Stimulated activated naive B cell treated with anti-CD40 and anti-IgM and Interleukin-4, amounts not matched to agents 10 μg/mL and 1 μg/mL and 100 μg/mL, for 72 hours (primary cell): ENCODE results near the gene SPATS1.
"Not testable (repeated sequence)": the region's sequence is repeated elsewhere in the genome, so short reads cannot be mapped to it uniquely, and the experiment has no call there.

Experiments
- ATAC-seq, 2 donors: fragments of 150-1000 bp; cut with Tn5 transposase; replicated peaks; 2 replicates each; pipeline ENCODE4 v1.10.0; 2021; ENCODE audit warnings: moderate library complexity in 1 of 2
- DNase-seq: peaks from one replicate; pipeline ENCODE4 v3.0.0; 2021
- H3K27ac Mint-ChIP-seq: one replicate; pipeline ENCODE4 v1.8.0; 2022; ENCODE audit warnings: mild to moderate bottlenecking, mixed read lengths
- H3K27me3 Mint-ChIP-seq, 2 donors: one replicate each; pipeline ENCODE4 v1.8.0; 2022; ENCODE audit warnings: mixed read lengths in 2 of 2
- H3K36me3 Mint-ChIP-seq, 2 donors: one replicate each; pipeline ENCODE4 v1.8.0; 2022; ENCODE audit warnings: mixed read lengths in 2 of 2, mild to moderate bottlenecking in 1 of 2
- H3K4me1 Mint-ChIP-seq, 2 donors: one replicate each; pipeline ENCODE4 v1.8.0; 2022; ENCODE audit warnings: mixed read lengths in 2 of 2, mild to moderate bottlenecking in 1 of 2
- H3K4me3 Mint-ChIP-seq, 2 donors: one replicate each; pipeline ENCODE4 v1.8.0; 2022; ENCODE audit warnings: mild to moderate bottlenecking in 2 of 2, mixed read lengths in 2 of 2, moderate library complexity in 1 of 2
- H3K9me3 Mint-ChIP-seq, 2 donors: one replicate each; pipeline ENCODE4 v1.8.0; 2022; ENCODE audit warnings: mixed read lengths in 2 of 2, mild to moderate bottlenecking in 1 of 2

The SPATS1 gene

DNA sequence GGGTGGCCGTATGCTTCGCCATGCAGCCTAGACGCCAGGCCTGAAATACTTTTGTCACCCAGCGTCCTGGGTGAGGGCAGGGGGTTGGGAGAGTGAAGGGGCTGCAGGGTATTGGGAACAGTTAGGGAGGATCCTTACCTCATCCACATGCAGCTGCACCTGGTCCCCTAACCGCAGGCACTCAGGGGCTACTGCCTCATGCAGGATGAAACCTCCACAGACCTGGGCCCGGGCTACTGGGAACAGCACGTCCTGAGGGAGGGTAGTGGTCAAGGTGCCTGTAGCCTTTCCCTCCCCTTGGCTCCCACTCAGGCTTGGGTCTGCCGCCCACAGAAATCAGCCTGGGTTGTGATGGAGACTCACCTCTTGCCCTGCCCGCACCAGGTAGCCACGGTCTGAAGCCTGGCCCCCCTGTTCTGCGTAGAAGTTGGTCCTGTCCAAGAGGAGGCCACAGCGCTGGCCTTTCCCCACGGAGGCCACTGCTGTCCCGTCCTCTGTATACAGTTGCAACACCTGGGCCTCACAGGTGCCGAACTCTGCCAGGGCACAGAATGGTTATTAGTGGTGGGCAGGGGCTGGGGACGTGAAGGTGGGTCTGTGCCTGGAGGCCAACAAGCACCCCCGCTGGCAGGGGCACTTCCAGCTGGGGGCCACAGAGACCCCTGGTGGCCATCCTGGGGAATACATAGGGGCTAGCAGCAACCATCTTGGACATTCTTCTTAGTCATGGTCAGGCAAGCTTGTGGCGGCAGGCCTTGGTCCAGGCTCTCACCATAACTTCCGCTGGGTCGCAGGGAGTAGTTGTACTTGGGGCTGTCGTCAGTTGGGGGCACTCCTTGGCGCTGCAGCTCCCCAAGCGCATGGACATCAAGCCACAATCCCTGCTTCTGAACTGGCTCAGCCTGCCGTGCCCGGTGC is 37.9 kb upstream of the SPATS1 start:
- ATAC-seq = peak; percentile 75 to 81
- no peak overlapping the region for H3K4me3 Mint-ChIP-seq
- no peaks in the 10 kb centered on the region for H3K27me3 Mint-ChIP-seq
- peaks cover 62 to 75% of the 10 kb centered on the region in 2 donors for H3K36me3 Mint-ChIP-seq
- DNase-seq = peak; percentile 19
- peaks cover 0 to 5% of the 10 kb centered on the region in 2 donors for H3K4me1 Mint-ChIP-seq
- no peak overlapping the region for H3K27ac Mint-ChIP-seq
- H3K9me3 Mint-ChIP-seq = no peaks in the 10 kb centered on the region

DNA sequence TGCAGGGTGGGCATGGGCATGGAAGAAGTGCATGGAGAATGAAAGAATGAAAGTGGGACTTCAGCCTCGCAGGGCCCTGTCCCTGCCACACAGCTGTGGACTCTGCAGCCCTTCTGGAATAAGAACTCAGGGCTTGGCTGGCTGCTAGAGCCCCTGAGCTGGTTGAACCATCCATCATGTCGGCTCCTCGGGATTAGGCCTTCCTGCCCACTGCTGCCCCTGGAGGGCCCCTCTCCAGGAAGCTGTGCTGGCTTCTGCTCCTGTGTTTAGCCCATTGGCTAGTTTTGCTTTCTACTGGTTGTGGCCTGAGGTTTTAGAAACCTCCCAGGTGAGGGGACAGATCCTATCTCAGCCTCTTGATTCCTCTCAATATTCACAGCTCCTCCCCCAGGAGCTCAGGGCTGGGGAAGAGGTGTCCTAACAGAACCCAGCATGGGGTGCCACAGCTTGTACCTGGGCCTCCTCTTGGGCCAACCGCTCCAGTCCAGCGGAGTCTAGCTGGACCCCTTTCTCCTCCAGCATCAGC is 37.2 kb upstream of the SPATS1 start:
- Mint-ChIP-seq H3K36me3 (peaks cover 66 to 78% of the 10 kb centered on the region in 2 donors), H3K4me1 (peaks cover 0 to 9% of the 10 kb centered on the region in 2 donors), H3K27me3 (no peaks in the 10 kb centered on the region), H3K9me3 (no peaks in the 10 kb centered on the region), H3K27ac (peak overlapping the region; percentile 11), H3K4me3 (no peak overlapping the region)
- ATAC-seq (no peak), DNase-seq (no peak)

DNA sequence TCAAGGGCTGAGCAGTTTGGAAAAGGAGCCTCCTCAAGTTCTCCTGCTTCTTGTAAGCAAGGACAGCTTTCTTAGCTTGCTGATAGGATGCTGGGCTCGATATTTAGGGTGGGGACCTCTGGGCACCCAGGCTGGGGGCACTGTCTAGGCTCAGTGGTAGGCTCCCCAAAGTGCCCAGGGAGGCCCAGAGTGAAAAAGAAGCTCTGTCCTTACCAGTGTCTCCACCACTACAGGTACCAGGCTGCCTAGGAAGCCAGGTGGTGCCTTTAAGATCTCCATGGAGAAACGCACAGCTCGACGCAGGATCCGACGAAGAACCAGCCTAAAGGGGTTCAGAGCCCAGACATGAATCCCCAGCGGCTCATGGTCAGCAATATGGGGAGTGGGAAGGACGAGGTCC is 35.7 kb upstream of the SPATS1 start:
- Mint-ChIP-seq H3K36me3 (peaks cover 58 to 74% of the 10 kb centered on the region in 2 donors), H3K27ac (no peak overlapping the region), H3K27me3 (no peaks in the 10 kb centered on the region), H3K4me1 (peaks cover 3 to 6% of the 10 kb centered on the region in 2 donors), H3K9me3 (no peaks in the 10 kb centered on the region), H3K4me3 (no peak overlapping the region)
- no peak for ATAC-seq
- no peak for DNase-seq

DNA sequence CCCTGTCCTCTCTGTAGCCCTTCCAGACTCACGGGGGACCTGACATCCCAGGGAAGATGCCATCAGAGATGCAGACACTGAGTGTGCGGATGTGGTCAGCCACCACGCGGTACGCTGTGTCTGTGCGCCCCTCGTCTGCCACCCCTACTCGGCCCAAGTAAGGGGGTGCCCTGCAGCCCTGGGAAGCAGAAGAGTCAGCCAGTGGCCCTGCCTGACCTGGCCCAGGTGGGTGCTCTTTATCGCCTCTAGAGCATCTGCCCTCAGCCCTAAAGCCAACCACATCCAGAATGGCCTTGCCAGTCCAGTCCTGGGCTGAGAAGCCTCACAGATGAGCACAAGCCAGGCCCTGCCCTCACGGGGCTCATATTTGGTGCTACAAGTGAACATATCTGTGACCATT is 35.2 kb upstream of the SPATS1 start:
- Mint-ChIP-seq H3K4me1 (peaks cover 8 to 9% of the 10 kb centered on the region in 2 donors), H3K27me3 (no peaks in the 10 kb centered on the region), H3K27ac (no peak overlapping the region), H3K36me3 (peaks cover 56 to 70% of the 10 kb centered on the region in 2 donors), H3K4me3 (no peak overlapping the region), H3K9me3 (no peaks in the 10 kb centered on the region)
- DNase-seq (no peak), ATAC-seq (no peak)

DNA sequence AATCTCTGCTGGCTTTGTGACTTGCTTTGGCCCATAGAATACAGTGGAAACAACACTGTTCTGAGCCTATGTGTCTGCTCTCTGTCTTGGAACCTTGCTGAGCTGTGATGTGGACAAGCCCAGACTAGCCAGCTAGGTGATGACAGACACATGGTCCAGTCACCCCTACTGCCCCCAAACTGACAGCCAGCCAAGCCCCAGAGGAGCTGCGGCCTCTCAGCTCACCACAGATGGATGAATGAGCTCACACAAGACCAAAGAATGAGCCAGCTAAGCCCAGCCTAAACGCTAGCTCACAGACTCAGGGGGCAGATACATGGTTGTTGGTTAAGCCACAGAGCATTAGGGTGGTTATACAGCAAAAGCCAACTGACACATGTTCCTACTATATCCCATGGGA is 33.4 kb upstream of the SPATS1 start:
- ATAC-seq = no peak
- DNase-seq = no peak
- H3K36me3 Mint-ChIP-seq = peaks cover 45 to 58% of the 10 kb centered on the region in 2 donors

DNA sequence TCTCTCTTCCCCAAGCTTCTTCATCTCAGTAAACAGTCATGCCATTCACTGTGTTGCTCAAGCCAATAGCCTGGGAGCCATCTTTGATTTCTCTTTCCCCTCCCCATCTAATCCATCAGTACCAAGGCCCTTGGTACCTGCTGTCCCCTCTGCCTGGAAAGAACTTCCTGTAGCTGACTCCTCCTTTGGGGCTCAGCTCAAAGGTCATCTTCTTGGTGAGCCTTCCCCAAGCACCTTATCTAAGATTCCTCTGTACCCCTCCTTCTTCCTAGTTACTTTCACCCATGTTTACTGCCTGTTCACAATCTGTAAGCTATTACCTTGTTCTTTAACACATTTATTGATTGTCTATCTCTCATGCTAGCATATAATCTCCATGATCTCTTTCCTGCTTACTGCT is 32.8 kb upstream of the SPATS1 start:
- Mint-ChIP-seq H3K4me1 (peaks cover 16 to 22% of the 10 kb centered on the region in 2 donors), H3K27me3 (no peaks in the 10 kb centered on the region), H3K36me3 (peaks cover 42 to 56% of the 10 kb centered on the region in 2 donors), H3K4me3 (no peak overlapping the region), H3K9me3 (no peaks in the 10 kb centered on the region), H3K27ac (no peak overlapping the region)
- DNase-seq (no peak), ATAC-seq (no peak)

More for the DNA sequence above, 33.4 kb upstream of the SPATS1 start:
- Mint-ChIP-seq H3K9me3 (no peaks in the 10 kb centered on the region), H3K4me1 (peaks cover 16 to 22% of the 10 kb centered on the region in 2 donors), H3K4me3 (no peak overlapping the region), H3K27me3 (no peaks in the 10 kb centered on the region), H3K27ac (no peak overlapping the region)

DNA sequence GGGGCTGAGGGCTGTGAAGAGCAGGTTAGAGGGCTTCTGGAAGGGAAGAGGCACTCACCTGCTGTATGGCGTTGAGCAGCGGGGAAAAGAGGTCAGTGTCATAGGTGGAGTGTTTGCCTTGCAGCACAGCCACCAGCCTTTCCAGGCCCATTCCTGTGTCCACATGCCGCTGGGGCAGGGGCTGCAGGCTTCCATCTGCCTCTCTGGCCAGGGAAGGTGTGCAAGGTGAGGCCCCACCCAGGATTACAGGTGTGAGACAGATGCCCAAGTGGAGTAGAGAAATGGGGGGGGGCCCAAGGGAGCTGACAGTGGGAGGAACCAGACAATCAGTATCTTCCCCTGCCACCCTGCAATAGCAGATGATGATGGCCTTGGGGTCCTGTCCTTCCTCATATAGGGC is 32.2 kb upstream of the SPATS1 start:
- Mint-ChIP-seq H3K27ac (no peak overlapping the region), H3K4me3 (no peak overlapping the region), H3K9me3 (no peaks in the 10 kb centered on the region), H3K4me1 (peaks cover 16 to 22% of the 10 kb centered on the region in 2 donors), H3K36me3 (peaks cover 40 to 51% of the 10 kb centered on the region in 2 donors), H3K27me3 (no peaks in the 10 kb centered on the region)
- DNase-seq (no peak), ATAC-seq (no peak)

DNA sequence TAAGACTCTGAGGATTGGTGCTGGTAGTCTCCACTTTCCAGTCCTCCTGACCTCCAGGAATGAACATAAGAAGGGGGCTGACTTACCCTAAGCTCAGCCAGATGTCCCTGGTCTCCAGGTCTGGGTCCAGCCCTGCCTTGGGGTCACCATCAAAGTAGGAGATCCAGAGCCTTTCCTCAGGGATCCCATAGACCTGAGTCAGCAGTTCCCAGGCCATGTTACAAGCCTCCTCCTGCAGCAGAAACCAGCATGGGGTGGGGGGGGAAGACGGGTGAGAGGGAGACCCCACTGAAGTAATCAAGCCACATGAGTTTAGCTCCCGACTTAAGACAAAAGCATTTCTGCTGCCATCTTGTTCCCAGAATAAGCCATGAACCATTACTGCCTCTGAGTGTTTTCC is 31.1 kb upstream of the SPATS1 start:
- ATAC-seq = no peak
- H3K27ac Mint-ChIP-seq = no peak overlapping the region
- H3K27me3 Mint-ChIP-seq = no peaks in the 10 kb centered on the region
- DNase-seq = no peak
- H3K4me1 Mint-ChIP-seq = peaks cover 13 to 22% of the 10 kb centered on the region in 2 donors
- no peaks in the 10 kb centered on the region for H3K9me3 Mint-ChIP-seq
- peaks cover 33 to 43% of the 10 kb centered on the region in 2 donors for H3K36me3 Mint-ChIP-seq
- H3K4me3 Mint-ChIP-seq = peak overlapping the region; percentile 97

DNA sequence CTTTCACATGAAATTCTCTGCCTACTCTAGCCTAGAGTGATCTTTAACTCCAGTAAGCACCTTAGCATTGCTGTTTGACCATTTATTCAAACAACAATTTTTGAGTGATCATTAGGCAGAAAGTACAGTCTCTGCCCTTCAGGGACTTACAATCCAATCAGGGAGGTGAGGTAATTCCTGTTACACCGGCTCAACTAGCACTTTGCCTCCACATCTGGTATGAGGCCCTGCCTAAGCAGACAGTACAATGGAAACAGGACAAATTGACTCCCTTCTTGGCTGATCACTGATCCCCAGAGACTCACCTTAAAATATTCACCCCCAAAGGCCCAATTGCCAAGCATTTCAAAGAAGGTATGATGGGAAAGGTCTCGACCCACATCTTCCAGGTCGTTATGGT is 30.7 kb upstream of the SPATS1 start:
- no peak for ATAC-seq
- DNase-seq = no peak
- Mint-ChIP-seq H3K4me3 (peak overlapping the region; percentile 97), H3K36me3 (peaks cover 29 to 41% of the 10 kb centered on the region in 2 donors), H3K27ac (peak overlapping the region; percentile 98), H3K4me1 (peaks cover 13 to 22% of the 10 kb centered on the region in 2 donors), H3K27me3 (no peaks in the 10 kb centered on the region), H3K9me3 (no peaks in the 10 kb centered on the region)

DNA sequence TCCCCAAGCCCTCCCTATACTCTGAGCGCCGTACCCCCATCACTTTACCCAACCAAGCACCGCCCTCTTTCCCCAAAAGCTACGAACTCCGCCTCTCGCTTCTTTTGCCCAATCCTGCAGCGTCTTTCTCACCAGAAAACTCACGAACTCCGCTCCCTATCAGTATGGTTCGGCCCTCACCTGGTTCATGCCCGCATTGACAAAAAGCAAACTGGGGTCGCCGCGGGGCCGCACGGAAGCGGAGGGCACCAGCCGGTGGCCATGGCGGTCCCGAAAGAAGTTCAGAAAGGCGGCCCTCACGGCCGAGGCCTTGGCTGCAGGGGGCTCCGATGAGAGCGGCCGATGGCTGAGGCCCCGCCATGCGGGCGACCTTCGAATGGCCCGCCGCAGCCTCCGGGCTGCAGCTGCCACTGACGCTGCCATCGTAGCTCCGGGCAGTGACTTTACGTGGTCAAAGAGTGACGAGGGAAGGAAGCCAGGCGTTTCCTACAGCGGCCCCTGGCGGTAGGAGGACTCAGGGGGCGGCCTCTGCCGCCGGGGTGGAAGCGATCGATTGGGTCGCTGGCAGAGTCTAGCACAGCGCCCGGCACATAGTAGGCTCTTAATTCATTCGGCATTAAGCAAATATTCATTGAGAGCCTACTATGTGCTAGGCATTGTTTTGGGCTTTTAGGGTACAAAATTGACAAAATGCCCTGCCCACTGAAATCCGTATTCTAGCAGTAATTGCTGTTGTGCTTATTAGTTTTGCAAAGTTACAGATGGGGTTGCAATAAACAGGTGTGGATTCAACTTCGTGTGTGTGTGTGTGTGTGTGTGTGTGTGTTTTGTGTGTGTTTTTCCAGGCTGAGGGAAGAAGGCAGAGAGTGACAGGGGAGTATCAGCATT is 29.3 kb upstream of the SPATS1 start, which contains the start of gene AARS2:
AARS2 (minus strand) TSS at position 447 of the 888 bp plus-strand sequence; CDS start at position 423, 24 bp downstream.
- Mint-ChIP-seq H3K27ac (peak within 1 kb of the TSS; percentile 98), H3K36me3 (peaks cover 22 to 29% of the 10 kb centered on the region in 2 donors), H3K4me1 (peaks cover 13 to 22% of the 10 kb centered on the region in 2 donors), H3K27me3 (peaks cover 10% of the 10 kb centered on the region in 2 donors), H3K9me3 (no peaks in the 10 kb centered on the region), H3K4me3 (peak within 1 kb of the TSS; percentile 97)
- ATAC-seq (peak; percentile 96 to 97), DNase-seq (peak; percentile 88)

DNA sequence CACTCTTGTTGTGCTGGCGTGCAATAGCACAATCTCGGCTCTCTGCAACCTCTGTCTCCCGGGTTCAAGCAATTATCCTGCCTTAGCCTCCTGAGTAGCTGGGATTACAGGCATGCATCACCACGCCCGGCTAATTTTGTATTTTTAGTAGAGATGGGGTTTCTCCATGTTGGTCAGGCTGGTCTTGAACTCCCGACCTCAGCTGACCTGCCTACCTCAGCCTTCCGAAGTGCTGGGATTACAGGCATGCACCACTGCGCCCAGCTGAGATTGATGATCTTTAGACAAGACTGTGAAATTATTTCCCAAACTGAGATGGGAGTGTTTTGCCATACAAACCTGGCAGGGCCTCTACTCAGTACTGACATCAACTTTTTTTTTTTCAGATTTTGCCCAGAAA is 27.8 kb upstream of the SPATS1 start:
- Mint-ChIP-seq H3K36me3 (peaks cover 11 to 21% of the 10 kb centered on the region in 2 donors), H3K4me1 (peaks cover 13 to 22% of the 10 kb centered on the region in 2 donors), H3K27me3 (peaks cover 23 to 25% of the 10 kb centered on the region in 2 donors)
- not testable (repeated sequence) for H3K27ac Mint-ChIP-seq, H3K4me3 Mint-ChIP-seq, ATAC-seq, H3K9me3 Mint-ChIP-seq, DNase-seq

DNA sequence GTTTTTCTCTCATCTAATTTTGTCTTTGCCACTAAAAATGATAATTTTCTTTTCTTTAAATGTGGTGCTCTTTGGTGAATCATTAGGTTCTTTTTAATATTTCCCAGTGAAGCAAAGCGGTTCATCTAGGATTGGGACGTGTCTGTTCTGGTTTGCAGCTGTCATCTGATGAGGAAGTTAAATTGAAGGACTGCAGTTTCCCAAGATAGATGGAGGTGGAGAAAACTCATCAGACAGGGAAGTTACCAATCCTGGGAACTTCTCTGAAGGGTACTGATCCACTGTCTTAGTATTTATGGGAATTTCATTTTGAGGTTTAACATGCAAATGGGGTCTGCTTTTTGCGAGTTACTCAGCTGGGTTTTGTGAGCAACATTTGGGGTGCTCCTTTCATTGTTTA is 26.9 kb upstream of the SPATS1 start:
- Mint-ChIP-seq H3K4me3 (no peak overlapping the region), H3K27ac (no peak overlapping the region), H3K4me1 (peaks cover 10 to 22% of the 10 kb centered on the region in 2 donors), H3K9me3 (peaks cover 0 to 1% of the 10 kb centered on the region in 2 donors), H3K36me3 (peaks cover 5 to 13% of the 10 kb centered on the region in 2 donors), H3K27me3 (peaks cover 29 to 33% of the 10 kb centered on the region in 2 donors)
- ATAC-seq (no peak), DNase-seq (no peak)

DNA sequence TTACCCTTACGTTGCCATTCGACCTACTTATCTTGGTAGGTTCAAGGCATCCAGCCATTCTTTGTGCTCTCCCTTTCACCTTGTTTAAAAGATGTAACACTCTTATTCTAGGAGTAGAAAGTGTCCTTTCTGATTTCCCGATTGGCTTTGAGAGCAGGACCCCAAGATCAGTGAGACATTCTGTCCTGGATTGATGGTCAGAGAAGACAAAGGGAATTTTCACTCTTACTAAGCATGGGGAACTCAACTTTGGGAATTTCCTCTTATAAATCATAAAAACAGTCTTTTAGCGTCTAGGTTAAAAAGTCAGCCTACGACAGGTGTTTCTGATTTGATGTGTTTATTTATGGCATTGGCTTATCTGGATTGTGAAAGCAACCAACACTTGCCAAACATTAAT is 26.5 kb upstream of the SPATS1 start:
- Mint-ChIP-seq H3K4me3 (no peak overlapping the region), H3K9me3 (peaks cover 0 to 2% of the 10 kb centered on the region in 2 donors), H3K36me3 (peaks cover 3 to 11% of the 10 kb centered on the region in 2 donors), H3K27me3 (peaks cover 29 to 38% of the 10 kb centered on the region in 2 donors), H3K4me1 (peaks cover 10 to 22% of the 10 kb centered on the region in 2 donors), H3K27ac (no peak overlapping the region)
- ATAC-seq (no peak), DNase-seq (no peak)

DNA sequence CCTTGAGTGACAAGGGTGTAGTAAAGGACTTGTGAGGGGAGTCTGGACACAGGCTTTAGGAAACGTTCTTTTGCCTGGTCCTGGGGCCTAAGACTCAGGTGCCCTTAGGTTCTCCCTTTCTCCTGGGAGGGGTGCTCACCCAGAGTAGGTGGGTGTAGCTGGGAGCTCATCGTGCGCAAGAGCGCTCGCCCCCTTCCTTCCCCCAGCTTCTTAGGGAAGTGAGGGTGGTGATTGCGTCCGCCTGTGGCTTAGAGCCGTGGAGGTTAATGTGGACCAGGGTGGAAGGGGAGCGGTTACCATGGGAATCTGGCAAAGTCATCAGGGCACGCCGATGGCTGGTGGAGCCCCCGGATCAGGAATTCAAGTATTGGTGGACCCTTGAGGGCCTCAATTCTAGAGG is 26.0 kb upstream of the SPATS1 start:
- Mint-ChIP-seq H3K27me3 (peaks cover 29 to 40% of the 10 kb centered on the region in 2 donors), H3K27ac (no peak overlapping the region), H3K4me3 (no peak overlapping the region), H3K36me3 (peaks cover 0 to 8% of the 10 kb centered on the region in 2 donors), H3K9me3 (peaks cover 0 to 2% of the 10 kb centered on the region in 2 donors), H3K4me1 (peaks cover 10 to 21% of the 10 kb centered on the region in 2 donors)
- no peak for DNase-seq
- no peak for ATAC-seq
